AG08395 (cell line): ENCODE results near the gene GAA.
A peak's percentile ranks its signal among the peaks of the same experiment; 100 is the strongest.
"Not testable (repeated sequence)": the region's sequence is repeated elsewhere in the genome, so short reads cannot be mapped to it uniquely, and the experiment has no call there.

Experiments
- DNase-seq: peaks from one replicate; pipeline ENCODE4 v3.0.0; 2012; ENCODE audit warnings: mixed read lengths, low spot score

GAA gene

DNA sequence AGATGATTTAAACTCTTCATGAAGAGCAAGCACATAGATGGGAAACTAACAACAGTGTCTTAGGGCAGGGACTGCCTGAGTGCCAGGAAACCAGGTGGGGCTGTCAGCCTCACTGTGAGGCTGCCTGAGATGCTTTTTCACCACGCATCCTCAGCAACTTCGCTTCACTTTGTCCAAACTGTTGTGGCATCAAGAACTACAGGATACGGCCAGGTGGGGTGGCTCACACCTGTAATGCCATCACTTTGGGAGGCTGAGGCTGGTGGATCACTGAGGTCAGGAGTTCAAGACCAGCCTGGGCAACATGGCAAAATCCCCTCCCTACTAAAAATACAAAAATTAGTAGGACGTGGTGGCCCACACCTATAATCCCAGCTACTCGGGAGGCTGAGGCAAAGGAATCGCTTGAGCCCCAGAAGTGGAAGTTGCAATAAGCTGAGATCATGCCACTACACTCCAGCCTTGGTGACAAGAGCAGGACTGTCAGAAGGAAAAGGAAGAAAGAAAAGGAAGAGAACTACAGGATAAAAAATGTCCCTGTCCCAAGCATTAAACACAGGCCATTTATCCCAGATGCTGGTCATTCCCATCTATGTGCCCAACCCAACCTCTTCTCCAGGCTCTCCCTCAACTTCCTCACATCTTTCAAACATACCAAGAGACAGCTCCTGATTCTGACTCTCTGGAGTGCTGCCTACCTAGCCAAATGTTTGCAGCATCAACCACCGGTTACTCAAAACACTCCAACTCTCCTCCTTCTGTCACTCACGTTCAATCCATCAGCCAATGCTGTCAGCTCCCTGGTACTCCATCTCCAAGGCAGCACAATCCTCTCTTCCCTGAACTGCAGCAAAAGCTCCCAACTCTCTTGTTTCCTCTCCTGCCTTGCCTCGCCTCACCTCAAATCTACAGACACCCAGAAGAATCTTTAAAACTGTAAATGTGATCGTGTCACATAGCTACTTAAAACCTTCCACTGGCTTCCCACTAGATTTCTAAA lies 44.0 kb downstream of the GAA start:
- DNase-seq: no peak

- DNase-seq: no peak
Observed at GRCh38 chr17:80146121-80147034, 45.0 kb downstream of the GAA start.

- peak; percentile 98 for DNase-seq
Observed at GRCh38 chr17:80147035-80147822, 45.8 kb downstream of the GAA start, which contains the start of gene EIF4A3. TSS of gene EIF4A3 (minus strand) at chr17:80147128. CDS start at chr17:80146961, 167 bp downstream.

DNA sequence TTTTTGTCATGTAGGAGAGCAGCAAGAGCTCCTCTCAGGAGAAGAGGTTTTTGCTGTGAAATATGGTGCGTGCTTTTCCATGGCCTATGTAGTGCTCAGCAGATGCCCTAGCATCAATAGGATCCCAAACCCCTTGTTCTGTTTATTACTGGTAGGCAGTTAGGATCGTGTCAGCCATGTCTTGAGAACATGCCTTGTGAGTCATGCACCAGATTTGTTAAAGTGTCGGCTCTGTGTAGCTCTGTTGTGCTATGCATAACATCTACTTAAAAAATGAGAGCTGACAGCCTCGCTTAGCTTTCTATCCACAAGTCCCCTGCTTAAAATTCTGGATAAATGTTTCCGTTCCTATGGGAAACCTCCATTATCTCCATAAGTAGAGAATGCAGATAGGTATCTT lies 50.0 kb downstream of the GAA start:
- DNase-seq: peak; percentile 59

GRCh38 chr17:80152081-80152702 lies 50.8 kb downstream of the GAA start:
- no peak for DNase-seq

GRCh38 chr17:80153004-80153403 lies 51.6 kb downstream of the GAA start:
- no peak for DNase-seq

- DNase-seq: no peak
Observed at GRCh38 chr17:80154166-80154565, 52.8 kb downstream of the GAA start.

DNA sequence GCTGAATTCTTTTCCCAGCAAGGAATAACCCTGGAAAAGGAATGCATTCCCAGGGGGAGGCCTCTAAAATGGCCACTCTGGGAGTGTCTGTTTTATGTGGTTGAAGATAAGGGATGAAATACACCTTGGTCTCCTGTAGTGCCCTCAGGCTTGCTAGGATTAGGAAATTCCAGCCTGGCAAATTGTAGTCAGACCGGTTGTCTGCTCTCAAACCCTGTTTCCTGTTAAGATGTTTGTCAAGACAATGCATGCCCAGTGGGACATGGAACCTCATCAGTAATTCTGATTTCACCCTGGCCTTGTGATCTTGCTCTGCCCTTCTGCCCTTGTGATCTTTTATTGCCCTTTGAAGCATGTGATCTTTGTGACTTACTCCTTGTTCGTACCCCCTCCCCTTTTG lies 54.2 kb downstream of the GAA start:
- not testable (repeated sequence) for DNase-seq

DNA sequence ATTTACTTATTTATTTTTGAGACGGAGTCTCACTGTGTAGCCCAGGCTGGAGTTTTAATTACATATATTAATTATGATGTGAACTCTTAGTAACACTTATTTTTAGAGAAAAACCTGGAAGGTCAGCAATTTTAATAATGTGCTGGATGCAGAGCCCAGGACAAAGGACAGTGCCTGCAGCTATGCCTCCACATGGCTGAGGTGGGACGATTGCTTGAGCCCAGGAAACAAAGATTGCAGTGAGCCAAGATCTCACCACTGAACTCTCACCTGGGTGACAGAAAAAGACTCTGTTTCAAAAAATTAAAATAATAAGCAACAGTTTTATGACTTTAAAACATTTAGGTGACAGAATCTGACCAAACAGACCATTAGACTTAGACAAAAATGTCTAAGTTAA lies 57.5 kb downstream of the GAA start:
- no peak for DNase-seq

DNA sequence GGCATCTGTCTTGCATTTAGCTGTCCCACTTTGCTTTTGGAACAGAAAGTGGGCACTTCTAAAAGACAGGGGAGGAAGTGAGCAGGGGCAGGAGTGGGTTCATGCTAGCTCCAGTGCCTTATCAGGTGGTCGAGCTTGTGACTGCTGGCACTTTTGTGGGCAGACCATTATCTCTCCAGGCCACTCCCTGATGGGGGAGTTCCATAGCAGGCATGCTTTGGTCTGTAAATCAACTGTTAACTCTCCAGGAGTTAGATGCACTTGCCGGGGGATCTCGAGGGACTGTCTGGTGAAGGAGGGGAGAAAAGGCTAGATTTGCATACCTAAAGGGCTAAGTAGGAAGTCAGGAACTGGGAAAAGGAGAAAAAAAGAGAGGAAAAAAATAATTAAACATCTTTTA lies 59.2 kb downstream of the GAA start:
- no peak for DNase-seq

GRCh38 chr17:80163336-80163735 lies 62.0 kb downstream of the GAA start:
- no peak for DNase-seq

DNA sequence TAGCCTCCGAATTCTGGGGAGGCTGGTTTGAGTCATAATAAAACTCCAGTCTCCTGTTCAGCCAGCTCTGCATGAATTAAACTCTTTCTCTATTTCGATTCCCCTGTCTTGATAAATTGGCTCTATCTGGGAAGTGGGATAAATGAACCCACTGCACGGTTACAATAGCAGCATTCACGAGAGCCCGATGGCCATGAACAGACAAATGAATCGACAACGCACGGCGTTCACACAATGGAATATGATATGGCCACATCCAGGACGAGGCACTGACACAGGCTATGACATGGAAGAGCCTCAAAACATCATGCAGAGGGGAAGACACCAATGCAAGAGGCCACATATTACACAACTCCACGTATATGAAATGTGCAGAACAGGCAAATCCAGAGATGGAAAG lies 62.8 kb downstream of the GAA start:
- DNase-seq: no peak

GRCh38 chr17:80166446-80166845 lies 65.1 kb downstream of the GAA start:
- no peak for DNase-seq

GRCh38 chr17:80168371-80168770 lies 67.0 kb downstream of the GAA start:
- no peak for DNase-seq

DNA sequence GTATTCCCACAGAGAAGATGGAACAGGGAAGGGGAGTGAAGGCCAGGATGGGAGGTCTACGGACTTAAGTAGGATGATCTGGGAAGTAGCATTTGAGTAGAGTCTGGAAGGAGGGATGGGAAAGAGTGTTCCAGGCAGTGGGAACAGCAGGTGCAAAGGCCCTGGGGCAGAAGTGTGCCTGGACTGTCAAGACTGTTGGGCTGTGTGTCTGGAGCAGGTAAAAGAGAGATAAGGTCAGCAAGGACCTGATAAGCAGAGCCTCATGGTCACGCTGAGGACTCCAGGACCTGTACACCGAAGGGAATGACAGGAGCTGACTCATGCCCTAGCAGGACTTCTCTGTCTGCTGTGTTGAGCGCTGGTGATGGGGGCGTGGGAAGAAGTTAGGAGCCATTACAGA lies 67.7 kb downstream of the GAA start:
- DNase-seq: no peak
